ENCODE measurements around the gene TNS2.
A peak's percentile ranks its signal among the peaks of the same experiment; 100 is the strongest.

Gene TNS2

GRCh38 chr12:53006810-53007309 is 43.0 kb upstream of the TNS2 start (continued):
- no peak for TF ChIP-seq TSHZ1 (tag by site-specific recombination; IDR thresholded peaks at IDR 0.05; ENCODE audit: borderline replicate concordance)
- TF ChIP-seq KLF16 (tag by site-specific recombination; IDR thresholded peaks at IDR 0.05) = 0 out of 2 replicates have a peak, but pooled peaks have one; percentile 11
- TF ChIP-seq ZNF214 (tag by site-specific recombination; IDR thresholded peaks at IDR 0.05; ENCODE audit: borderline replicate concordance) = no peak
- TF ChIP-seq ZNF140 (tag by site-specific recombination; IDR thresholded peaks at IDR 0.05) = no peak
- TF ChIP-seq ZSCAN4 (tag by site-specific recombination; IDR thresholded peaks at IDR 0.05) = no peak
- TF ChIP-seq PRDM2 (tag by site-specific recombination; IDR thresholded peaks at IDR 0.05; ENCODE audit: borderline replicate concordance) = no peak
- no peak; the same call in 1 of the 2 replicates for TF ChIP-seq KLF1 (tag by site-specific recombination; IDR thresholded peaks at IDR 0.05)
- TF ChIP-seq ZNF704 (tag by site-specific recombination; IDR thresholded peaks at IDR 0.05) = no peak
- peak; percentile 48 for TF ChIP-seq EGR2 (tag by site-specific recombination; IDR thresholded peaks at IDR 0.05; ENCODE audit: low read depth)
- TF ChIP-seq ZBTB7A (tag by site-specific recombination; IDR thresholded peaks at IDR 0.05; ENCODE audit: low read depth) = peak; percentile 42; the same call in 1 of the 2 replicates
- no peak for TF ChIP-seq KLF10 (tag by site-specific recombination; IDR thresholded peaks at IDR 0.05)
- no peak for TF ChIP-seq ZNF837 (tag by site-specific recombination; IDR thresholded peaks at IDR 0.05)
- peak; percentile 46 for TF ChIP-seq ZBTB17 (tag by site-specific recombination; IDR thresholded peaks at IDR 0.05)
- no peak for TF ChIP-seq ZNF10 (tag by site-specific recombination; IDR thresholded peaks at IDR 0.05)
- TF ChIP-seq WT1 (tag by site-specific recombination; IDR thresholded peaks at IDR 0.05) = peak; percentile 75; the same call in 1 of the 2 replicates
- no peak for TF ChIP-seq ZNF175 (tag by site-specific recombination; IDR thresholded peaks at IDR 0.05)
- TF ChIP-seq MZF1 (tag by site-specific recombination; IDR thresholded peaks at IDR 0.05; ENCODE audit: borderline replicate concordance) = no peak
- no peak for TF ChIP-seq FEZF1 (tag by site-specific recombination; IDR thresholded peaks at IDR 0.05)
- TF ChIP-seq SCRT1 (tag by site-specific recombination; IDR thresholded peaks at IDR 0.05; ENCODE audit: borderline replicate concordance) = no peak
- TF ChIP-seq ZNF174 (tag by site-specific recombination; IDR thresholded peaks at IDR 0.05) = no peak
- no peak for TF ChIP-seq ZNF132 (tag by site-specific recombination; IDR thresholded peaks at IDR 0.05; ENCODE audit: borderline replicate concordance)
- no peak for TF ChIP-seq ZNF670 (tag by site-specific recombination; IDR thresholded peaks at IDR 0.05; ENCODE audit: low read depth)
- no peak for TF ChIP-seq REPIN1 (tag by site-specific recombination; IDR thresholded peaks at IDR 0.05; ENCODE audit: low read depth)
- 0 out of 2 replicates have a peak, but pooled peaks have one; percentile 49 for TF ChIP-seq ZSCAN16 (tag by site-specific recombination; IDR thresholded peaks at IDR 0.05)
- TF ChIP-seq SP2 (tag by site-specific recombination; IDR thresholded peaks at IDR 0.05) = peak; percentile 51
- TF ChIP-seq REST (tag by site-specific recombination; IDR thresholded peaks at IDR 0.05) = no peak
